Subcutaneous abdominal adipose tissue (tissue), 5 donors: Measurements from ENCODE around the gene UIMC1.
A peak's percentile ranks its signal among the peaks of the same experiment; 100 is the strongest.

Experiments
- H3K27ac ChIP-seq: one replicate; pipeline ENCODE4 v1.7.0; 2013; ENCODE audit warnings: low read depth, mild to moderate bottlenecking, inconsistent platforms, low read length, moderate library complexity
- H3K27me3 ChIP-seq, 5 donors: one replicate each; pipeline ENCODE4 v1.7.0; 2013; ENCODE audit warnings: low read length in 5 of 5, inconsistent platforms in 1 of 5; ENCODE audit not compliant: control insufficient read depth in 5 of 5, insufficient read depth in 4 of 5
- H3K36me3 ChIP-seq, 5 donors: one replicate each; pipeline ENCODE4 v1.7.0; 2013; ENCODE audit warnings: low read length in 5 of 5; ENCODE audit not compliant: control insufficient read depth in 5 of 5, insufficient read depth in 5 of 5
- H3K4me1 ChIP-seq, 5 donors: one replicate each; pipeline ENCODE4 v1.7.0; 2013; ENCODE audit warnings: low read length in 5 of 5, mild to moderate bottlenecking in 3 of 5, moderate library complexity in 1 of 5; ENCODE audit not compliant: control insufficient read depth in 5 of 5, insufficient read depth in 5 of 5
- H3K4me3 ChIP-seq, 5 donors: one replicate each; pipeline ENCODE4 v1.7.0; 2013; ENCODE audit warnings: low read length in 5 of 5, low read depth in 1 of 5
- H3K9ac ChIP-seq, 5 donors: one replicate each; pipeline ENCODE4 v1.7.0; 2013; ENCODE audit warnings: low read length in 5 of 5, mild to moderate bottlenecking in 4 of 5, moderate library complexity in 3 of 5
- H3K9me3 ChIP-seq, 5 donors: one replicate each; pipeline ENCODE4 v1.7.0; 2013; ENCODE audit warnings: low read length in 5 of 5; ENCODE audit not compliant: control insufficient read depth in 5 of 5
- donor health status: healthy.
- donor health status: healthy.
- donor health status: healthy.
- donor health status: healthy.
- donor health status: healthy.

UIMC1 gene

GRCh38 chr5:176979669-176980068 lies 26.9 kb downstream of the UIMC1 start:
- Histone ChIP-seq H3K27ac (no peak overlapping the region), H3K9ac (no peak overlapping the region), H3K4me1 (no peaks in the 10 kb centered on the region), H3K27me3 (no peaks in the 10 kb centered on the region), H3K4me3 (no peak overlapping the region), H3K36me3 (peaks cover 18 to 41% (median 27%) of the 10 kb centered on the region in 5 donors), H3K9me3 (no peaks in the 10 kb centered on the region)

- no peak overlapping the region for H3K27ac ChIP-seq
- no peak overlapping the region for H3K4me3 ChIP-seq
- no peaks in the 10 kb centered on the region for H3K4me1 ChIP-seq
- H3K9me3 ChIP-seq: no peaks in the 10 kb centered on the region
- H3K9ac ChIP-seq: no peak overlapping the region
- H3K36me3 ChIP-seq: peaks cover 18 to 36% (median 28%) of the 10 kb centered on the region in 5 donors
- H3K27me3 ChIP-seq: no peaks in the 10 kb centered on the region
Observed at GRCh38 chr5:176965633-176966032, 40.9 kb downstream of the UIMC1 start.

DNA sequence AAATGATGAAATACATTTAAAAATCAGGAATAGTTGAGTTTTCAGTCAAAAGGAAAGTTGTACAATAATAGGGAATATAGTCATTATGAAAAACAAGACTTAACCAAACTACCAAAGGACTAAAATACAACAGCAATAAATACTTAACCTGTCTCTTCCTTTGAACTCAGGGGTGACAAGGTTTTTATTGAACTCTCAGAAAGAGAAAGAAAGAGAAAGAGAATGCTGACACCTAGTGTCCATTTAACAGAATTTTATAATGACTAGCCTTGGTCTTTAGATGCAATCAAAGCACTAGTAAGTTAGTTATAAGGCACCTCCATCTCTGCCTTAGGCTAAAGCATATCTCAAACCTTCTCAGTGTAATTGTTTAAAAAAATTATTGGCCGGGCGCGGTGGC lies 47.5 kb downstream of the UIMC1 start:
- no peak overlapping the region for H3K4me3 ChIP-seq
- no peaks in the 10 kb centered on the region for H3K9me3 ChIP-seq
- no peak overlapping the region for H3K27ac ChIP-seq
- H3K27me3 ChIP-seq: no peaks in the 10 kb centered on the region
- peaks cover 0 to 19% (median 0%) of the 10 kb centered on the region in 5 donors for H3K4me1 ChIP-seq
- H3K36me3 ChIP-seq: peaks cover 13 to 21% (median 20%) of the 10 kb centered on the region in 5 donors
- no peak overlapping the region for H3K9ac ChIP-seq

DNA sequence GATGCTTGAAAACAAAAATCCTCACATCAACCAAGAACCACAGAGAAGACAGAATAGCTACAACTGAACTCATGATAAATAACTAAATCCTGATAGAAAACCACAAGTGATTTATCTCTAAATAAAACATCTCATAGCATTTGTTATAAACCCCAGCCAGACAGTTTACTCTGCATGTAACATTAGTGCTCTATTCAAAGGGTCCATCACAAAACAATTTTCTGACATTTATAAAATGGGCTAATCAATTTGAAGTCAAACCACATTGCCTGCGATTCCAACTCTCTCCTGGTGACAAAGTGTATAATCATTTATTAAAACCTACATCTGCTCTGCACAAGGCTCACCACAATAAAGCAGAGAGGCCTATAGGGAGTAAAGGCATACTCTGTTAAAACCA lies 49.8 kb downstream of the UIMC1 start:
- H3K36me3 ChIP-seq: peaks cover 13 to 26% (median 21%) of the 10 kb centered on the region in 5 donors
- H3K9me3 ChIP-seq: no peaks in the 10 kb centered on the region
- no peaks in the 10 kb centered on the region for H3K27me3 ChIP-seq
- no peak overlapping the region for H3K9ac ChIP-seq
- H3K4me3 ChIP-seq: no peak overlapping the region
- peaks cover 0 to 19% (median 0%) of the 10 kb centered on the region in 5 donors for H3K4me1 ChIP-seq
- H3K27ac ChIP-seq: no peak overlapping the region

- peaks cover 15 to 31% (median 24%) of the 10 kb centered on the region in 5 donors for H3K36me3 ChIP-seq
Observed at GRCh38 chr5:176955895-176956294, 50.7 kb downstream of the UIMC1 start.

DNA sequence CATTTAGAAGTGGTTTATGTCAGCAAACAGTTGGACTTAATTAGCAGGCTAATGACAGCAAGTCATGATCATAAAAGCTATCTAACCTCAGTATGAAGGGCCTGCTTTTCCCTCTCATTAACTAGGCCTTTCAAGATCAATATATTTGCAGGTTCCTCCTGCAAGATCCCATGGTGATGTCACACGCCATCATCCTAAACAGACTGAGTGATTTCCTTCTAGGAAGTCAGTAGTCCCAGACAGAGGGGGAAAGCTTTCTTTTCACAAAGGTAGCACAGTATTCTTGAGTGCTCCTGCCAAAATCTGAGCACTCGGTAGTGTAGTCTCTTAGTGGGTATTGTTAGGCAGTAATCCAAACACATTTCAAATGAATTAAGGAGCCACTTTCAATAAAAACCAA lies 52.5 kb downstream of the UIMC1 start:
- Histone ChIP-seq H3K27me3 (no peaks in the 10 kb centered on the region), H3K4me1 (peaks cover 0 to 23% (median 3%) of the 10 kb centered on the region in 5 donors), H3K4me3 (no peak overlapping the region), H3K36me3 (peaks cover 28 to 41% (median 37%) of the 10 kb centered on the region in 5 donors), H3K9ac (peak overlapping the region in 1 of 5 donors; percentile 46), H3K27ac (no peak overlapping the region), H3K9me3 (no peaks in the 10 kb centered on the region)

More at GRCh38 chr5:176955895-176956294, 50.7 kb downstream of the UIMC1 start:
- no peaks in the 10 kb centered on the region for H3K9me3 ChIP-seq
- no peak overlapping the region for H3K4me3 ChIP-seq
- no peaks in the 10 kb centered on the region for H3K27me3 ChIP-seq
- H3K9ac ChIP-seq: no peak overlapping the region
- no peak overlapping the region for H3K27ac ChIP-seq
- peaks cover 0 to 19% (median 0%) of the 10 kb centered on the region in 5 donors for H3K4me1 ChIP-seq

DNA sequence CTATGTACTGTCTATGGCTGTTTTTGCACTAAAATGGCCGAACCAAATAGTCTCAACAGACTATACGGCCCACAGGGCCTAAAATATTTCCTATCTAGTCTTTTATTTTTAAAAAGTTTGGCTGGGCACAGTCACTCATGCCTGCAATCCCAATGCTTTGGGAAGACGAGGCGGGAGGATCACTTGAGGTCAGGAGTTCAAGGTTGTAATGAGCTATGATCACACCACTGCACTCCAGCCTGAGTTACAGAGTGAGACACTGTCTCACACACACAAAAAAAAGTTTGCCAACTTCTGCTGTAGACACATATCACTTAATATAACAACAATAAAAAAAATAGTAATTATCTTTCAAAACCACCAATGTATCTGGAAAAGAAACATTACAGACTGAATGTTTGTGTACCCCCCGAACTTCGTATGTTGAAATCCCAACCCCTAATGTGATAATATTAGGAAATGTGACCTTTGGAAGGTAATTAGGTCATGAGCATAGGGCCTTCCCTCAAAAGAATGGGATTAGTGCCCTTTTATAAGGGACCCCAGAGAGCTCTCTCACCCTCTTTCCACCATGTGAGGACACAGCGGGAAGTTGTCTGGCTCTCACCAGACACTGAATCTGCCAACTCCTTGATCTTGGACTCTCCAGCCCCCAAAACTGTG lies 53.9 kb downstream of the UIMC1 start:
- Histone ChIP-seq H3K9me3 (no peaks in the 10 kb centered on the region), H3K4me1 (peaks cover 4 to 18% (median 9%) of the 10 kb centered on the region in 5 donors), H3K36me3 (peaks cover 29 to 39% (median 34%) of the 10 kb centered on the region in 5 donors), H3K27ac (no peak overlapping the region), H3K9ac (no peak overlapping the region), H3K4me3 (no peak overlapping the region), H3K27me3 (no peaks in the 10 kb centered on the region)

DNA sequence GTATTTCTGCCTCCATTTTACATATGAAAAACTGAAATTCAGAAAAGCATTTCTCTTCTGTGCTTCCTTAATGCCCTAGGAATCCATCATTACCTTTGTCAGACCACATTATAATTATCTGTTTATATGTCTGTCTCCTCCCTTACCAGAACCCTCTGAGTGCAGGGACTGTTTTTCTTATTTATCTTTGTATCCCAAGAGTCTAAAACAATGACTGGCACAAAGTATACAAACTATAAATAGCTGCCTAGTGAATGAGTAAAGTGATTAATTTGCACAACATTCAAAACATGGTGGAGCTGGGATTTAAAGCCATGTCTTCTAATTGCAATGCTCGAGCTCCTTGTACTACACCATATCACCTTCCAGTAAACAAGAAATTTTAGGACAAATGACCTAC lies 58.1 kb downstream of the UIMC1 start:
- Histone ChIP-seq H3K36me3 (peaks cover 29 to 46% (median 32%) of the 10 kb centered on the region in 5 donors), H3K9ac (no peak overlapping the region), H3K4me3 (no peak overlapping the region), H3K27ac (no peak overlapping the region), H3K4me1 (peaks cover 4 to 13% (median 9%) of the 10 kb centered on the region in 5 donors), H3K27me3 (no peaks in the 10 kb centered on the region), H3K9me3 (no peaks in the 10 kb centered on the region)

- H3K4me3 ChIP-seq: no peak overlapping the region
- peaks cover 4 to 13% (median 9%) of the 10 kb centered on the region in 5 donors for H3K4me1 ChIP-seq
- H3K9me3 ChIP-seq: no peaks in the 10 kb centered on the region
- no peak overlapping the region for H3K27ac ChIP-seq
- no peaks in the 10 kb centered on the region for H3K27me3 ChIP-seq
- peaks cover 35 to 48% (median 36%) of the 10 kb centered on the region in 5 donors for H3K36me3 ChIP-seq
- no peak overlapping the region for H3K9ac ChIP-seq
Observed at GRCh38 chr5:176947847-176948246, 58.7 kb downstream of the UIMC1 start.

DNA sequence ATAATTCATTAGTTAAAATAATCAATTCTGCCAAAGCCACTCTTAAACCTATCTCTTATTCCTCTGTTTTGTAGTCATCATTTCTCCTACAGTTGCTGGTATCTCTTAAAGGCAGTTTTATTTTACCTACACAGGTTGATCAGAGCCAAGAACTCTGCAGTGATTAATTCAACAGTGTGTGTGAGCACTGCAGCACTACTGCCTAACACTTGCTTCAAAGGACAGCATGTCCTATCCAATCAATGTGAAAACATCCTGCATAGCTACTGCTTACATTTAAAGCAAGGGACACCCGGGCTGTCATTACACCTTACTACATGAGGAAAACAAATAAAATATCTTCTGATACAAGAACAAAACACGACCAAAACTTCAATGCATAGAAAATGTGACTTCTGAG lies 62.3 kb downstream of the UIMC1 start:
- H3K27me3 ChIP-seq: no peaks in the 10 kb centered on the region
- H3K36me3 ChIP-seq: peaks cover 32 to 52% (median 41%) of the 10 kb centered on the region in 5 donors
- H3K9me3 ChIP-seq: no peaks in the 10 kb centered on the region
- peaks cover 5 to 12% (median 8%) of the 10 kb centered on the region in 5 donors for H3K4me1 ChIP-seq
- H3K27ac ChIP-seq: no peak overlapping the region
- H3K9ac ChIP-seq: no peak overlapping the region
- H3K4me3 ChIP-seq: no peak overlapping the region
